Ishikawa (cell line): ENCODE results near the gene ELP5.

Experiments used
- CEBPB ChIP-seq: IDR thresholded peaks from 2 replicates; pipeline ENCODE4 v1.6.1; 2012
- CREB1 ChIP-seq: IDR thresholded peaks from 2 replicates; pipeline ENCODE4 v1.6.1; 2012; ENCODE audit warnings: low read depth
- EGR1 ChIP-seq: IDR thresholded peaks from 2 replicates; pipeline ENCODE4 v1.6.1; 2012
- EP300 ChIP-seq: IDR thresholded peaks from 2 replicates; pipeline ENCODE4 v1.6.1; 2012; ENCODE audit warnings: borderline replicate concordance
- FOXM1 ChIP-seq: IDR thresholded peaks from 2 replicates; pipeline ENCODE4 v1.6.1; 2012; ENCODE audit warnings: low read depth, borderline replicate concordance
- NFIC ChIP-seq: IDR thresholded peaks from 2 replicates; pipeline ENCODE4 v1.6.1; 2012
- RAD21 ChIP-seq: IDR thresholded peaks from 2 replicates; pipeline ENCODE4 v1.6.1; 2012; ENCODE audit warnings: low read depth
- TAF1 ChIP-seq: IDR thresholded peaks from 2 replicates; pipeline ENCODE4 v1.6.1; 2012; ENCODE audit warnings: low read depth, mild to moderate bottlenecking
- TCF12 ChIP-seq: IDR thresholded peaks from 2 replicates; pipeline ENCODE4 v1.6.1; 2012; ENCODE audit warnings: low read depth
- TEAD4 ChIP-seq: IDR thresholded peaks from 2 replicates; pipeline ENCODE4 v1.6.1; 2012
- YY1 ChIP-seq: IDR thresholded peaks from 2 replicates; pipeline ENCODE4 v1.6.1; 2012; ENCODE audit warnings: low read depth
- ZBTB7A ChIP-seq: IDR thresholded peaks from 2 replicates; pipeline ENCODE4 v1.6.1; 2012; ENCODE audit warnings: low read depth
- TF ChIP-seq, protein P1 (sequence below): IDR thresholded peaks from 2 replicates; pipeline ENCODE4 v1.6.1; 2012
- TF ChIP-seq, protein P2 (sequence below): IDR thresholded peaks from 2 replicates; pipeline ENCODE4 v1.6.1; 2012; ENCODE audit warnings: low read depth, mild to moderate bottlenecking
- TF ChIP-seq, protein P3 (sequence below): IDR thresholded peaks from 2 replicates; pipeline ENCODE4 v1.6.1; 2012

The ELP5 gene

DNA sequence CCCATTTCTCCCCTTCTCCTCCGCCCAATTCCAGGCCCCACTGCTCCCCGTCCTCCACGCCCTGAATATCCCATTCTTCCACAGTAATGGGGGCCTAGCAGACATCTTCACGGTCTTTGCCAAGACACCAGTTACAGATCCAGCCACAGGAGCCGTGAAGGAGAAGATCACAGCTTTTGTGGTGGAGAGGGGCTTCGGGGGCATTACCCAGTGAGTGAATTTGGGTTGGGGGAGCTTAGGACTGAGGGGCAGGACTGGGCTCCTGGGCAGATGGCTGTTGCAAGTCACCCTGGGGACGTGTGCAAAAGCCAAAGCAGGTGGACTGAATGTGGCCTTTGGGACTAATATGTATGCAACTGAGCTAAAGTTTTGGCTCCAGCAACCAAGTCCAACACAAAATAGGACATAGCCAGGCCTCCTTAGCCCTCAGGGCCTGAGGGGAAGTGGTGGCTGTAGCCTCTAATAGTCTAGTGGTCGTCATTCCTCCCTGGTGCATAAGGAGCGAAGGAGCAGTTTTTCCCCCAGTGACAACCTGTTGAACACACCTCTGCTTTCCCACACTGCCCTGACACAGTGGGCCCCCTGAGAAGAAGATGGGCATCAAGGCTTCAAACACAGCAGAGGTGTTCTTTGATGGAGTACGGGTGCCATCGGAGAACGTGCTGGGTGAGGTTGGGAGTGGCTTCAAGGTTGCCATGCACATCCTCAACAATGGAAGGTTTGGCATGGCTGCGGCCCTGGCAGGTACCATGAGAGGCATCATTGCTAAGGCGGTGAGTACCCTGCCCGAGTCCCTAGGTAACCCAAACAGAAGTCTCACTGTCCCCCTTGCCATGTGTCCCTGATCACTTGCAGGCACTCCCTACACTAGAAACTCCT, 29.7 kb upstream of the ELP5 start:
- TF ChIP-seq EP300 (no peak), CREB1 (no peak), FOXM1 (no peak), EGR1 (no peak), CEBPB (no peak), TEAD4 (no peak), NFIC (no peak)
- TF ChIP-seq, protein P1, sequence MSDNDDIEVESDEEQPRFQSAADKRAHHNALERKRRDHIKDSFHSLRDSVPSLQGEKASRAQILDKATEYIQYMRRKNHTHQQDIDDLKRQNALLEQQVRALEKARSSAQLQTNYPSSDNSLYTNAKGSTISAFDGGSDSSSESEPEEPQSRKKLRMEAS: no peak
- TF ChIP-seq, protein P2, sequence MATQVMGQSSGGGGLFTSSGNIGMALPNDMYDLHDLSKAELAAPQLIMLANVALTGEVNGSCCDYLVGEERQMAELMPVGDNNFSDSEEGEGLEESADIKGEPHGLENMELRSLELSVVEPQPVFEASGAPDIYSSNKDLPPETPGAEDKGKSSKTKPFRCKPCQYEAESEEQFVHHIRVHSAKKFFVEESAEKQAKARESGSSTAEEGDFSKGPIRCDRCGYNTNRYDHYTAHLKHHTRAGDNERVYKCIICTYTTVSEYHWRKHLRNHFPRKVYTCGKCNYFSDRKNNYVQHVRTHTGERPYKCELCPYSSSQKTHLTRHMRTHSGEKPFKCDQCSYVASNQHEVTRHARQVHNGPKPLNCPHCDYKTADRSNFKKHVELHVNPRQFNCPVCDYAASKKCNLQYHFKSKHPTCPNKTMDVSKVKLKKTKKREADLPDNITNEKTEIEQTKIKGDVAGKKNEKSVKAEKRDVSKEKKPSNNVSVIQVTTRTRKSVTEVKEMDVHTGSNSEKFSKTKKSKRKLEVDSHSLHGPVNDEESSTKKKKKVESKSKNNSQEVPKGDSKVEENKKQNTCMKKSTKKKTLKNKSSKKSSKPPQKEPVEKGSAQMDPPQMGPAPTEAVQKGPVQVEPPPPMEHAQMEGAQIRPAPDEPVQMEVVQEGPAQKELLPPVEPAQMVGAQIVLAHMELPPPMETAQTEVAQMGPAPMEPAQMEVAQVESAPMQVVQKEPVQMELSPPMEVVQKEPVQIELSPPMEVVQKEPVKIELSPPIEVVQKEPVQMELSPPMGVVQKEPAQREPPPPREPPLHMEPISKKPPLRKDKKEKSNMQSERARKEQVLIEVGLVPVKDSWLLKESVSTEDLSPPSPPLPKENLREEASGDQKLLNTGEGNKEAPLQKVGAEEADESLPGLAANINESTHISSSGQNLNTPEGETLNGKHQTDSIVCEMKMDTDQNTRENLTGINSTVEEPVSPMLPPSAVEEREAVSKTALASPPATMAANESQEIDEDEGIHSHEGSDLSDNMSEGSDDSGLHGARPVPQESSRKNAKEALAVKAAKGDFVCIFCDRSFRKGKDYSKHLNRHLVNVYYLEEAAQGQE: no peak

DNA sequence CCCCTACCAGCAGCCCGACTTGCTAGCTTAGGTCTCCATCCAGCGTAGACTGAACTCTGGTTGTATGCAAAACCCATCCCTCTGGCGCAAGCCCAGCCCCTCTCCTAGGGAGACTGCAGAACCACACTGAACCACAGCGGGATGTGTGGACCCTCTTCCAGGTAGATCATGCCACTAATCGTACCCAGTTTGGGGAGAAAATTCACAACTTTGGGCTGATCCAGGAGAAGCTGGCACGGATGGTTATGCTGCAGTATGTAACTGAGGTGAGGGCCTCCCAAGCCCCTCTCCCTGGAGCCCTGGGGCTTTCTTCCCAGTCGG, 29.1 kb upstream of the ELP5 start:
- TF ChIP-seq TAF1: no peak
- no peak for TF ChIP-seq EP300
- no peak for TF ChIP-seq RAD21
- TF ChIP-seq TCF12: no peak
- TF ChIP-seq ZBTB7A: no peak
- no peak for TF ChIP-seq CEBPB
- TF ChIP-seq, protein P1: no peak
- no peak for TF ChIP-seq CREB1
- TF ChIP-seq FOXM1: no peak
- no peak for TF ChIP-seq YY1
- no peak for TF ChIP-seq EGR1
- TF ChIP-seq NFIC: no peak
- TF ChIP-seq, protein P3, sequence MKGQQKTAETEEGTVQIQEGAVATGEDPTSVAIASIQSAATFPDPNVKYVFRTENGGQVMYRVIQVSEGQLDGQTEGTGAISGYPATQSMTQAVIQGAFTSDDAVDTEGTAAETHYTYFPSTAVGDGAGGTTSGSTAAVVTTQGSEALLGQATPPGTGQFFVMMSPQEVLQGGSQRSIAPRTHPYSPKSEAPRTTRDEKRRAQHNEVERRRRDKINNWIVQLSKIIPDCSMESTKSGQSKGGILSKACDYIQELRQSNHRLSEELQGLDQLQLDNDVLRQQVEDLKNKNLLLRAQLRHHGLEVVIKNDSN: no peak
- TF ChIP-seq, protein P2: no peak
- no peak for TF ChIP-seq TEAD4

DNA sequence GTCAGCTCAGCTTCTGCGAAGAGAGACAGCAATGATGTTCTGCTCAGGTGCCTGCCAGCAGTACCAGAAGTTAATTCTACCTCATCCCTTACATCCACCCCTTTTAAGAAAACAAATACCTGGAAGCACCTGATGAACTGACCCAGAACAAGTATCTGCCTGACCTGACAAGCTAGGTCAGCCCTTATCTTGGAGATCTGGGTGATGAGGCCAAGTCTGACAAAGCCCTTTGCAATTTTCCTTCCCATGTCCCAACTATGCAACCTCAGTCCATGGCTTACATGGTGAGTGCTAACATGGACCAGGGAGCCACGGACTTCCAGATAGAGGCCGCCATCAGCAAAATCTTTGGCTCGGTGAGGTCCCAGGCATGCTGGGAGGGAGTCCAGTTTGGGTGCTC, 28.6 kb upstream of the ELP5 start:
- TF ChIP-seq CEBPB: no peak
- TF ChIP-seq, protein P1: no peak
- no peak for TF ChIP-seq RAD21

DNA sequence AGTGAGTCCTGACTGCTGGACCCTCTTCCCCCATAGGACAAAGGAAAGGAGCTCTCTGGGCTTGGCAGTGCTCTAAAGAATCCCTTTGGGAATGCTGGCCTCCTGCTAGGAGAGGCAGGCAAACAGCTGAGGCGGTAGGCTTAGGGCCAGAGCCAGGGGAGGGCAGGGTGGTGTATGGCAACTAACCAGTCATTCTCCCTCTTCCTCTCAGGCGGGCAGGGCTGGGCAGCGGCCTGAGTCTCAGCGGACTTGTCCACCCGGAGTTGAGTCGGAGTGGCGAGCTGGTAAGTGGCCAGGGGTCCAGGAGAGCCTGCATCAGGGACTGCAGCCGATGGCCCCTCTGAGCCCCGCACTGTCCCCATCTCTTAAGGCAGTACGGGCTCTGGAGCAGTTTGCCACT, 27.9 kb upstream of the ELP5 start:
- TF ChIP-seq YY1: no peak
- TF ChIP-seq EGR1: no peak
- TF ChIP-seq, protein P3: no peak
- TF ChIP-seq TAF1: no peak
- no peak for TF ChIP-seq TEAD4
- no peak for TF ChIP-seq FOXM1
- TF ChIP-seq CREB1: no peak
- TF ChIP-seq TCF12: no peak

DNA sequence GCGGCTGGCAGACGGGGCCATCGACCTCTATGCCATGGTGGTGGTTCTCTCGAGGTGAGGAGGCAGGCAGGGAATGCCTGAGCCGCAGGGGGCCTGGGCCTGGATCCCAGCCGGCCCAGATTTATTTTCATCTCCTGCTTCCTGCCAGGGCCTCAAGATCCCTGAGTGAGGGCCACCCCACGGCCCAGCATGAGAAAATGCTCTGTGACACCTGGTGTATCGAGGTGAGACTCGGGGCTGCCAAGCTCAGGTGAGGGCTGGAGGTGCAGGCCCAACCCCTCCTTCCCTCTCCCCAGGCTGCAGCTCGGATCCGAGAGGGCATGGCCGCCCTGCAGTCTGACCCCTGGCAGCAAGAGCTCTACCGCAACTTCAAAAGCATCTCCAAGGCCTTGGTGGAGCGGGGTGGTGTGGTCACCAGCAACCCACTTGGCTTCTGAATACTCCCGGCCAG, 27.3 kb upstream of the ELP5 start:
- TF ChIP-seq, protein P1: no peak
- TF ChIP-seq, protein P3: no peak
- TF ChIP-seq CREB1 (no peak), TCF12 (no peak), CEBPB (no peak), NFIC (no peak), TAF1 (no peak), EP300 (no peak), YY1 (no peak), ZBTB7A (no peak)
